Calu3 (cell line): ENCODE results near the gene FRY. TPM values are rescaled to one million over a fixed set of nuclear protein-coding genes. Genes with fewer than 3 reads are reported as not detected.

Experiments
- BruUV-seq: library from RNA; stranded (reverse); fragments of 400-500 nt; replicated peaks from 2 replicates; lab custom pipeline; 2021; lab: Mats Ljungman, UMichigan
- CTCF ChIA-PET: fragments of 300-600 bp; sonication (Branson Sonifier 250); formaldehyde crosslinking; loops from one replicate; lab custom pipeline; 2022; ENCODE audit warnings: antibody characterized with exemption; lab: Charles Lee
- DNase-seq: peaks from one replicate; pipeline ENCODE4 v3.0.0; 2022
- H3K27ac Mint-ChIP-seq: one replicate; pipeline ENCODE4 v1.8.0; 2022; ENCODE audit warnings: mixed read lengths; ENCODE audit not compliant: unreplicated experiment
- H3K27me3 Mint-ChIP-seq: one replicate; pipeline ENCODE4 v1.8.0; 2022; ENCODE audit warnings: mixed read lengths; ENCODE audit not compliant: unreplicated experiment
- H3K36me3 Mint-ChIP-seq: one replicate; pipeline ENCODE4 v1.8.0; 2022; ENCODE audit warnings: mild to moderate bottlenecking, moderate library complexity, mixed read lengths; ENCODE audit not compliant: insufficient read depth, unreplicated experiment
- H3K4me1 Mint-ChIP-seq: one replicate; pipeline ENCODE4 v1.8.0; 2022; ENCODE audit warnings: mild to moderate bottlenecking, low read depth, mixed read lengths; ENCODE audit not compliant: unreplicated experiment
- H3K4me3 Mint-ChIP-seq: one replicate; pipeline ENCODE4 v1.8.0; 2022; ENCODE audit warnings: mild to moderate bottlenecking, low read depth, moderate library complexity, mixed read lengths; ENCODE audit not compliant: unreplicated experiment
- H3K9me3 Mint-ChIP-seq: one replicate; pipeline ENCODE4 v1.8.0; 2022; ENCODE audit warnings: low read depth, mixed read lengths; ENCODE audit not compliant: unreplicated experiment
- CTCF ChIP-seq: fragments of 200-600 bp; IDR thresholded peaks from one replicate; pipeline ENCODE4 v1.8.0; 2022; ENCODE audit warnings: antibody characterized with exemption; ENCODE audit not compliant: unreplicated experiment
- intact Hi-C: fragments of 100-400 bp; cut with micrococcal nuclease; formaldehyde crosslinking; loops from one replicate; pipeline ENCODE4 v1.10.0; 2022; ENCODE audit not compliant: unreplicated experiment
- total RNA-seq: library from RNA; stranded (reverse); gene quantifications from 2 replicates; pipeline ENCODE4 v1.2.3, GENCODE V29; 2022

FRY gene
- total RNA-seq, 1 experiment from 2014 or later = 6.2 TPM

- intact Hi-C loops = no loop called here
- no peak overlapping the region for H3K27ac Mint-ChIP-seq
- TF ChIP-seq CTCF = no peak
- no peak overlapping the region for H3K4me3 Mint-ChIP-seq
- H3K27me3 Mint-ChIP-seq = no peaks in the 10 kb centered on the region
- no peak for DNase-seq
- H3K36me3 Mint-ChIP-seq = no peaks in the 10 kb centered on the region
- peaks cover 6% of the 10 kb centered on the region for H3K4me1 Mint-ChIP-seq
- no TSS peak for BruUV-seq
- no peaks in the 10 kb centered on the region for H3K9me3 Mint-ChIP-seq
- CTCF ChIA-PET = no interaction called here
Observed at GRCh38 chr13:32213626-32214025, 182.1 kb downstream of the FRY start.

GRCh38 chr13:32214071-32214470 is 182.5 kb downstream of the FRY start:
- CTCF ChIA-PET = no interaction called here
- Mint-ChIP-seq H3K4me3 (no peak overlapping the region), H3K9me3 (no peaks in the 10 kb centered on the region), H3K27ac (no peak overlapping the region), H3K27me3 (no peaks in the 10 kb centered on the region), H3K4me1 (peaks cover 6% of the 10 kb centered on the region), H3K36me3 (no peaks in the 10 kb centered on the region)
- no TSS peak for BruUV-seq
- no peak for DNase-seq
- intact Hi-C loops = no loop called here
- TF ChIP-seq CTCF = no peak

GRCh38 chr13:32216281-32216680 is 184.7 kb downstream of the FRY start:
- no TSS peak for BruUV-seq
- TF ChIP-seq CTCF = no peak
- intact Hi-C loops = no loop called here
- Mint-ChIP-seq H3K27ac (no peak overlapping the region), H3K4me1 (peaks cover 6% of the 10 kb centered on the region), H3K4me3 (no peak overlapping the region), H3K27me3 (no peaks in the 10 kb centered on the region), H3K36me3 (no peaks in the 10 kb centered on the region), H3K9me3 (no peaks in the 10 kb centered on the region)
- CTCF ChIA-PET = no interaction called here
- DNase-seq = no peak

GRCh38 chr13:32222046-32222676 is 190.6 kb downstream of the FRY start:
- CTCF ChIA-PET = no interaction called here
- TF ChIP-seq CTCF = no peak
- Mint-ChIP-seq H3K36me3 (no peaks in the 10 kb centered on the region), H3K4me3 (no peak overlapping the region), H3K9me3 (no peaks in the 10 kb centered on the region), H3K27me3 (no peaks in the 10 kb centered on the region), H3K4me1 (peaks cover 6% of the 10 kb centered on the region), H3K27ac (no peak overlapping the region)
- DNase-seq = no peak
- no TSS peak for BruUV-seq
- intact Hi-C loops = no loop called here
